ENCODE measurements around the gene ITGA8. TPM values are rescaled to one million over a fixed set of nuclear protein-coding genes. Genes with fewer than 3 reads are reported as not detected.
"Not testable (repeated sequence)": the region's sequence is repeated elsewhere in the genome, so short reads cannot be mapped to it uniquely, and the experiment has no call there.

The ITGA8 gene
- total RNA-seq, 1 experiment from 2014 or later = not detected

- H3K9me3 ChIP-seq (ENCODE audit: low read depth, low read length, poor library complexity, severe bottlenecking) = no peaks in the 10 kb centered on the region
- no peaks in the 10 kb centered on the region for H3K4me1 ChIP-seq (ENCODE audit: insufficient read depth, low read length, poor library complexity, severe bottlenecking)
- intact Hi-C loops (cut with micrococcal nuclease; ENCODE audit: unreplicated experiment) = no loop called here
- no peak for TF ChIP-seq EZH2 (IDR thresholded peaks at IDR 0.05; ENCODE audit: borderline replicate concordance, low read depth, low read length, poor library complexity, severe bottlenecking)
- TF ChIP-seq, protein P1, sequence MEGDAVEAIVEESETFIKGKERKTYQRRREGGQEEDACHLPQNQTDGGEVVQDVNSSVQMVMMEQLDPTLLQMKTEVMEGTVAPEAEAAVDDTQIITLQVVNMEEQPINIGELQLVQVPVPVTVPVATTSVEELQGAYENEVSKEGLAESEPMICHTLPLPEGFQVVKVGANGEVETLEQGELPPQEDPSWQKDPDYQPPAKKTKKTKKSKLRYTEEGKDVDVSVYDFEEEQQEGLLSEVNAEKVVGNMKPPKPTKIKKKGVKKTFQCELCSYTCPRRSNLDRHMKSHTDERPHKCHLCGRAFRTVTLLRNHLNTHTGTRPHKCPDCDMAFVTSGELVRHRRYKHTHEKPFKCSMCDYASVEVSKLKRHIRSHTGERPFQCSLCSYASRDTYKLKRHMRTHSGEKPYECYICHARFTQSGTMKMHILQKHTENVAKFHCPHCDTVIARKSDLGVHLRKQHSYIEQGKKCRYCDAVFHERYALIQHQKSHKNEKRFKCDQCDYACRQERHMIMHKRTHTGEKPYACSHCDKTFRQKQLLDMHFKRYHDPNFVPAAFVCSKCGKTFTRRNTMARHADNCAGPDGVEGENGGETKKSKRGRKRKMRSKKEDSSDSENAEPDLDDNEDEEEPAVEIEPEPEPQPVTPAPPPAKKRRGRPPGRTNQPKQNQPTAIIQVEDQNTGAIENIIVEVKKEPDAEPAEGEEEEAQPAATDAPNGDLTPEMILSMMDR (conservative IDR thresholded peaks at IDR 0.05; ENCODE audit: low read depth, low read length) = no peak
- no peak overlapping the region for H3K4me3 ChIP-seq (ENCODE audit: low read depth, low read length, poor library complexity, severe bottlenecking)
- no peaks in the 10 kb centered on the region for H3K36me3 ChIP-seq (ENCODE audit: insufficient read depth, low read length, poor library complexity, severe bottlenecking)
- no peaks in the 10 kb centered on the region for H3K27me3 ChIP-seq (replicated peaks; ENCODE audit: insufficient read depth, low read depth, low read length, poor library complexity)
- DNase-seq (ENCODE audit: low spot score) = no peak
- BruUV-seq (replicated peaks) = no TSS peak
- ChIA-PET CTCF (no interaction called here), POLR2A (ENCODE audit: low non-redundant PET) (no interaction called here)
- H3K27ac ChIP-seq (ENCODE audit: low read depth, low read length, poor library complexity, severe bottlenecking) = no peak overlapping the region
Observed at GRCh38 chr10:15562578-15562977, 157.1 kb downstream of the ITGA8 start.

GRCh38 chr10:15562116-15562515 is 157.6 kb downstream of the ITGA8 start:
- Histone ChIP-seq H3K27ac (ENCODE audit: low read depth, low read length, poor library complexity, severe bottlenecking) (no peak overlapping the region), H3K4me1 (ENCODE audit: insufficient read depth, low read length, poor library complexity, severe bottlenecking) (no peaks in the 10 kb centered on the region), H3K36me3 (ENCODE audit: insufficient read depth, low read length, poor library complexity, severe bottlenecking) (no peaks in the 10 kb centered on the region), H3K9me3 (ENCODE audit: low read depth, low read length, poor library complexity, severe bottlenecking) (no peaks in the 10 kb centered on the region), H3K4me3 (ENCODE audit: low read depth, low read length, poor library complexity, severe bottlenecking) (no peak overlapping the region), H3K27me3 (replicated peaks; ENCODE audit: insufficient read depth, low read depth, low read length, poor library complexity) (no peaks in the 10 kb centered on the region)
- ChIA-PET CTCF (no interaction called here), POLR2A (ENCODE audit: low non-redundant PET) (no interaction called here)
- intact Hi-C loops (cut with micrococcal nuclease; ENCODE audit: unreplicated experiment) = no loop called here
- TF ChIP-seq, protein P1 (conservative IDR thresholded peaks at IDR 0.05; ENCODE audit: low read depth, low read length) = no peak
- TF ChIP-seq EZH2 (IDR thresholded peaks at IDR 0.05; ENCODE audit: borderline replicate concordance, low read depth, low read length, poor library complexity, severe bottlenecking) = no peak
- no peak for DNase-seq (ENCODE audit: low spot score)
- no TSS peak for BruUV-seq (replicated peaks)

- Histone ChIP-seq H3K4me1 (ENCODE audit: insufficient read depth, low read length, poor library complexity, severe bottlenecking) (no peaks in the 10 kb centered on the region), H3K27ac (ENCODE audit: low read depth, low read length, poor library complexity, severe bottlenecking) (no peak overlapping the region), H3K36me3 (ENCODE audit: insufficient read depth, low read length, poor library complexity, severe bottlenecking) (no peaks in the 10 kb centered on the region), H3K9me3 (ENCODE audit: low read depth, low read length, poor library complexity, severe bottlenecking) (no peaks in the 10 kb centered on the region), H3K4me3 (ENCODE audit: low read depth, low read length, poor library complexity, severe bottlenecking) (no peak overlapping the region), H3K27me3 (replicated peaks; ENCODE audit: insufficient read depth, low read depth, low read length, poor library complexity) (no peaks in the 10 kb centered on the region)
- DNase-seq (ENCODE audit: low spot score) = no peak
- ChIA-PET CTCF (no interaction called here), POLR2A (ENCODE audit: low non-redundant PET) (no interaction called here)
- TF ChIP-seq, protein P1 (conservative IDR thresholded peaks at IDR 0.05; ENCODE audit: low read depth, low read length) = no peak
- TF ChIP-seq EZH2 (IDR thresholded peaks at IDR 0.05; ENCODE audit: borderline replicate concordance, low read depth, low read length, poor library complexity, severe bottlenecking) = no peak
- BruUV-seq (replicated peaks) = no TSS peak
- intact Hi-C loops (cut with micrococcal nuclease; ENCODE audit: unreplicated experiment) = no loop called here
Observed at GRCh38 chr10:15558136-15558535, 161.6 kb downstream of the ITGA8 start.

- POLR2A ChIA-PET (ENCODE audit: low non-redundant PET); H3K9me3 ChIP-seq (ENCODE audit: low read depth, low read length, poor library complexity, severe bottlenecking); H3K4me3 ChIP-seq (ENCODE audit: low read depth, low read length, poor library complexity, severe bottlenecking); DNase-seq (ENCODE audit: low spot score); intact Hi-C loops (cut with micrococcal nuclease; ENCODE audit: unreplicated experiment); H3K36me3 ChIP-seq (ENCODE audit: insufficient read depth, low read length, poor library complexity, severe bottlenecking); CTCF ChIA-PET; H3K4me1 ChIP-seq (ENCODE audit: insufficient read depth, low read length, poor library complexity, severe bottlenecking); H3K27ac ChIP-seq (ENCODE audit: low read depth, low read length, poor library complexity, severe bottlenecking); H3K27me3 ChIP-seq (replicated peaks; ENCODE audit: insufficient read depth, low read depth, low read length, poor library complexity); BruUV-seq (replicated peaks): not testable (repeated sequence)
Observed at GRCh38 chr10:15557168-15557567, 162.6 kb downstream of the ITGA8 start.
